Neutrophil (primary cell): Measurements from ENCODE around the gene ADAMTS17.

Experiments used
- H3K27ac ChIP-seq: fragments of 200-600 bp; sonication (generic); 2 replicates; pipeline ENCODE4 v1.5.1; 2016; ENCODE audit warnings: mild to moderate bottlenecking, moderate library complexity
- H3K27me3 ChIP-seq: fragments of 200-600 bp; sonication (generic); 2 replicates; pipeline ENCODE4 v1.6.0; 2016; ENCODE audit warnings: mild to moderate bottlenecking
- H3K36me3 ChIP-seq: fragments of 200-600 bp; sonication (generic); 2 replicates; pipeline ENCODE4 v1.5.1; 2017
- H3K4me1 ChIP-seq, 2 experiments: fragments of 200-600 bp in 1 of 2; sonication (generic) in 1 of 2; 1 replicate in 1 of 2; 2 replicates in 1 of 2; pipeline versions ENCODE4 v1.5.1 to v1.6.1; 2013 to 2016; ENCODE audit warnings: low read depth in 1 of 2, low read length in 1 of 2, mild to moderate bottlenecking in 1 of 2, moderate library complexity in 1 of 2; ENCODE audit not compliant: control insufficient read depth in 1 of 2, insufficient read depth in 1 of 2
- H3K4me3 ChIP-seq, 2 experiments: fragments of 200-600 bp in 1 of 2; sonication (generic) in 1 of 2; 1 replicate in 1 of 2; 2 replicates in 1 of 2; pipeline ENCODE4 v1.5.1; 2013 to 2016; ENCODE audit warnings: low read depth in 1 of 2, low read length in 1 of 2, mild to moderate bottlenecking in 1 of 2, moderate library complexity in 1 of 2
- H3K9me3 ChIP-seq: fragments of 200-600 bp; sonication (generic); 2 replicates; pipeline ENCODE4 v1.5.1; 2016
- CTCF ChIP-seq: fragments of 200-600 bp; sonication (generic); IDR thresholded peaks from 2 replicates; pipeline ENCODE4 v1.5.1; 2016; ENCODE audit warnings: antibody characterized with exemption

Gene ADAMTS17

DNA sequence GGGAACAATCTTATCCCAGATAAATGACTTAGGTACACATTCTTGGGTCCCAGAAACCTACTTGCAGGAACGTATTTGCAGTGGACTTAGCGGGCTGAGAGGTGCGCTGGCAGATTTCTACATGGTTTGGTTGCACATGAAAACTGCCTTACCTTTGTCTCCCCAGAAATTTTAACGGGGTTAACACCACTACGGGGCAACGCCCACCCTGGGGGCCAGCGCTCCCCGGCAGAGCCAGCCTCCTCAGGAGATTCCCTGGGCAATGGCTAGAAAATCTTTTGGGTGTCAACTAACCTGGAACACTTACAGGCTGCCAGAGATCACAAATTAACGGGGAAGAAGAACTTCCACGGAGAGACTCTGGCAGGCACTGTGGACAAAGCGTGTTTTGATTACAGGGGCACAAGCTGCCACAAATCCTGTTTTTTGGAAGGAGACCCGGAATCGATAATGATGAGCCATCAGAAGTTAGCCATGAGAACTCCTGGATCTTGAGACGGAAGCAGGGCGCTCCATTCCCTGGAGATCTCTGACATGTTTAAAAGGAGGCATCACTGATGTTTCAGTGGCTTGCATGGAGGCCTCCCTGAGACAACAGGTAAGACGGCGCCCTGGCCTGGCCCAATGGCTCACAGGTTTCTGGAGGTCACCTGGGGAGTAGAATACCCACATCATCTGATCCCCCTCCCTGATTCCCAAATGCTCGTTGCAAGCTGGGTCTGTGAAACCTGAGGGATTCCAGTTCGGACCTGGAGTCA lies 288.9 kb downstream of the ADAMTS17 start:
- no peak overlapping the region for H3K4me3 ChIP-seq
- no peaks in the 10 kb centered on the region for H3K27me3 ChIP-seq
- no peaks in the 10 kb centered on the region for H3K36me3 ChIP-seq
- no peaks in the 10 kb centered on the region for H3K9me3 ChIP-seq
- no peaks in the 10 kb centered on the region for H3K4me1 ChIP-seq
- no peak overlapping the region for H3K27ac ChIP-seq
- TF ChIP-seq CTCF, result no peak

- TF ChIP-seq CTCF, result no peak
- Histone ChIP-seq H3K4me1 (no peaks in the 10 kb centered on the region), H3K27ac (no peak overlapping the region), H3K4me3 (no peak overlapping the region), H3K36me3 (no peaks in the 10 kb centered on the region), H3K27me3 (no peaks in the 10 kb centered on the region), H3K9me3 (no peaks in the 10 kb centered on the region)
Measured at GRCh38 chr15:100050877-100051786, 290.6 kb downstream of the ADAMTS17 start.

GRCh38 chr15:100049936-100050876 lies 291.6 kb downstream of the ADAMTS17 start:
- Histone ChIP-seq H3K9me3 (no peaks in the 10 kb centered on the region), H3K4me1 (no peaks in the 10 kb centered on the region), H3K27me3 (no peaks in the 10 kb centered on the region), H3K36me3 (no peaks in the 10 kb centered on the region), H3K27ac (no peak overlapping the region), H3K4me3 (no peak overlapping the region)
- no peak for TF ChIP-seq CTCF

- Histone ChIP-seq H3K4me1 (no peaks in the 10 kb centered on the region), H3K27me3 (no peaks in the 10 kb centered on the region), H3K27ac (no peak overlapping the region), H3K9me3 (no peaks in the 10 kb centered on the region), H3K4me3 (no peak overlapping the region), H3K36me3 (no peaks in the 10 kb centered on the region)
- TF ChIP-seq CTCF, result no peak
Measured at GRCh38 chr15:100049483-100049882, 292.3 kb downstream of the ADAMTS17 start.

GRCh38 chr15:100048736-100049135 lies 293.0 kb downstream of the ADAMTS17 start:
- Histone ChIP-seq H3K4me1 (no peaks in the 10 kb centered on the region), H3K4me3 (no peak overlapping the region), H3K36me3 (no peaks in the 10 kb centered on the region), H3K27ac (no peak overlapping the region), H3K27me3 (no peaks in the 10 kb centered on the region), H3K9me3 (no peaks in the 10 kb centered on the region)
- TF ChIP-seq CTCF, result no peak
